Left ventricle myocardium inferior (tissue), 1 donor: ENCODE data around the gene TMEM115. TPM values are rescaled to one million over a fixed set of nuclear protein-coding genes. Genes with fewer than 3 reads are reported as not detected.

Source experiments
- DNase-seq: peaks from one replicate; pipeline ENCODE4 v3.0.0-alpha.2; 2020
- H3K27ac ChIP-seq: fragments of 200-600 bp; replicated peaks from 2 replicates; pipeline ENCODE4 v1.8.0; 2021
- H3K27me3 ChIP-seq: fragments of 200-600 bp; 2 replicates; pipeline ENCODE4 v1.8.0; 2021; ENCODE audit warnings: low read depth
- H3K36me3 ChIP-seq: fragments of 200-600 bp; 2 replicates; pipeline ENCODE4 v1.8.0; 2021
- H3K4me1 ChIP-seq: fragments of 200-600 bp; 2 replicates; pipeline ENCODE4 v1.8.0; 2021
- H3K4me3 ChIP-seq: fragments of 200-600 bp; 2 replicates; pipeline ENCODE4 v1.8.0; 2021; ENCODE audit warnings: mild to moderate bottlenecking, moderate library complexity
- H3K9me3 ChIP-seq: fragments of 200-600 bp; replicated peaks from 2 replicates; pipeline ENCODE4 v1.8.0; 2021
- CTCF ChIP-seq: fragments of 200-600 bp; IDR thresholded peaks from 2 replicates; pipeline ENCODE4 v1.8.0; 2021; ENCODE audit warnings: antibody characterized with exemption, mild to moderate bottlenecking, borderline replicate concordance
- intact Hi-C: fragments of 100-400 bp; cut with micrococcal nuclease; formaldehyde crosslinking; loops from one replicate; pipeline ENCODE4 v1.11.0; 2022
- total RNA-seq: library from RNA; stranded (reverse); fragmentation: NEBNext Ultra II Directional; extraction: Animal tissue kit (Norgen Biotek cat#: 25700); gene quantifications from one replicate; pipeline ENCODE4 v1.2.1, GENCODE V29; 2021
- donor health status: DM: no; HTN: yes; CAD: no; lungs with severe emphysema.

TMEM115 gene
- total RNA-seq, 1 donor from 2014 or later = 23.5 TPM

- H3K27ac ChIP-seq = no peak overlapping the region
- peaks cover 51% of the 10 kb centered on the region for H3K36me3 ChIP-seq
- intact Hi-C loops = no loop called here
- H3K9me3 ChIP-seq = no peaks in the 10 kb centered on the region
- H3K27me3 ChIP-seq = no peaks in the 10 kb centered on the region
- no peak for DNase-seq
- peaks cover 83% of the 10 kb centered on the region for H3K4me1 ChIP-seq
- no peak for TF ChIP-seq CTCF
- peak overlapping the region; percentile 97 for H3K4me3 ChIP-seq
Observed at GRCh38 chr3:50327129-50327528, 32.2 kb downstream of the TMEM115 start.

- Histone ChIP-seq H3K27me3 (no peaks in the 10 kb centered on the region), H3K36me3 (peaks cover 41% of the 10 kb centered on the region), H3K4me1 (peaks cover 83% of the 10 kb centered on the region), H3K27ac (no peak overlapping the region), H3K9me3 (no peaks in the 10 kb centered on the region), H3K4me3 (no peak overlapping the region)
- no peak for TF ChIP-seq CTCF
- no peak for DNase-seq
- intact Hi-C loops = no loop called here
Observed at GRCh38 chr3:50326182-50326541, 33.2 kb downstream of the TMEM115 start.

GRCh38 chr3:50325497-50326181, 33.7 kb downstream of the TMEM115 start:
- TF ChIP-seq CTCF = no peak
- DNase-seq = no peak
- Histone ChIP-seq H3K9me3 (no peaks in the 10 kb centered on the region), H3K36me3 (peaks cover 36% of the 10 kb centered on the region), H3K27me3 (no peaks in the 10 kb centered on the region), H3K27ac (peak overlapping the region; percentile 99), H3K4me3 (no peak overlapping the region), H3K4me1 (peaks cover 83% of the 10 kb centered on the region)
- intact Hi-C loops = no loop called here

- Histone ChIP-seq H3K27me3 (no peaks in the 10 kb centered on the region), H3K4me3 (no peak overlapping the region), H3K4me1 (peaks cover 84% of the 10 kb centered on the region), H3K9me3 (no peaks in the 10 kb centered on the region), H3K27ac (peak overlapping the region; percentile 99), H3K36me3 (peaks cover 31% of the 10 kb centered on the region)
- no peak for DNase-seq
- intact Hi-C loops = no loop called here
- no peak for TF ChIP-seq CTCF
Observed at GRCh38 chr3:50325113-50325480, 34.2 kb downstream of the TMEM115 start.

GRCh38 chr3:50324351-50325112, 34.8 kb downstream of the TMEM115 start:
- peak; percentile 92 for TF ChIP-seq CTCF
- H3K9me3 ChIP-seq = no peaks in the 10 kb centered on the region
- H3K4me1 ChIP-seq = peaks cover 90% of the 10 kb centered on the region
- H3K27ac ChIP-seq = peak overlapping the region; percentile 99
- no peaks in the 10 kb centered on the region for H3K27me3 ChIP-seq
- intact Hi-C loops = no loop called here
- peak; percentile 74 for DNase-seq
- peak overlapping the region; percentile 86 for H3K4me3 ChIP-seq
- H3K36me3 ChIP-seq = peaks cover 31% of the 10 kb centered on the region
